HepG2 (cell line): ENCODE data around the gene EGFR. TPM values are rescaled to one million over a fixed set of nuclear protein-coding genes. Genes with fewer than 3 reads are reported as not detected.

ENCODE experiments used
- ATAC-seq: fragments of 200-7000 bp; cut with Tn5 transposase; 3 replicates; pipeline ENCODE4 v1.9.1; 2020; ENCODE audit warnings: mild to moderate bottlenecking, moderate library complexity
- BruUV-seq: library from RNA; stranded (reverse); fragments of 400-500 nt; replicated peaks from 2 replicates; lab custom pipeline; 2021; lab: Mats Ljungman, UMichigan
- CTCF ChIA-PET: fragments of 300-600 bp; formaldehyde crosslinking; extraction: SDS; loops from one replicate; lab custom pipeline; 2021; ENCODE audit warnings: low total read pairs, inconsistent platforms, low intra/inter-chr PET ratio; lab: Yijun Ruan, JAX
- POLR2A ChIA-PET: fragments of 350-600 bp; sonication (Branson Sonifier 250); formaldehyde crosslinking; loops from one replicate; lab custom pipeline; 2020; ENCODE audit warnings: antibody characterized with exemption, inconsistent platforms; lab: Yijun Ruan, JAX
- DNase-seq: peaks from one replicate; pipeline ENCODE4 v3.0.0-alpha.2; 2015; ENCODE audit warnings: low spot score
- FAIRE-seq: peaks from 3 replicates; lab custom pipeline; 2011; peaks lifted over from hg19 to GRCh38; lab: Jason Lieb, UNC
- H2AFZ ChIP-seq: one replicate; pipeline ENCODE4 v1.6.1; 2011; ENCODE audit warnings: low read length, inconsistent platforms
- H3K27ac ChIP-seq: fragments of 300-600 bp; 3 replicates; pipeline ENCODE4 v1.8.0; 2011; ENCODE audit warnings: mixed run types, mild to moderate bottlenecking, mixed read lengths, low read length, inconsistent platforms; ENCODE audit not compliant: insufficient read depth; ENCODE audit errors: extremely low read length
- H3K27me3 ChIP-seq, 2 experiments: fragments of 200-600 bp in 1 of 2; 2 replicates in 1 of 2; 3 replicates in 1 of 2; pipeline versions ENCODE4 v1.6.0 to v1.8.0; 2011; ENCODE audit warnings: low read length in 2 of 2, mild to moderate bottlenecking in 2 of 2, moderate library complexity in 2 of 2, inconsistent platforms in 1 of 2; ENCODE audit not compliant: insufficient read depth in 2 of 2, control insufficient read depth in 1 of 2
- H3K36me3 ChIP-seq, 2 experiments: fragments of 200-600 bp in 1 of 2; replicated peaks in 1 of 2; 2 replicates in 1 of 2; 3 replicates in 1 of 2; pipeline versions ENCODE4 v1.5.1 to v1.8.0; 2011; ENCODE audit warnings: low read length in 2 of 2, inconsistent platforms in 1 of 2; ENCODE audit not compliant: insufficient read depth in 2 of 2, control insufficient read depth in 1 of 2
- H3K4me1 ChIP-seq: 2 replicates; pipeline ENCODE4 v1.5.1; 2012; ENCODE audit warnings: low read length, inconsistent platforms; ENCODE audit not compliant: insufficient read depth
- H3K4me2 ChIP-seq: 2 replicates; pipeline ENCODE4 v1.6.0; 2011; ENCODE audit warnings: low read depth, low read length, inconsistent platforms
- H3K4me3 ChIP-seq, 3 experiments: fragments of 200-600 bp in 1 of 3; sonication (generic), shearing (Covaris generic) in 1 of 3; replicated peaks in 1 of 3; 2 replicates each; pipeline ENCODE4 v1.5.1; 2011 to 2016; ENCODE audit warnings: low read length in 3 of 3, inconsistent platforms in 2 of 3, low read depth in 2 of 3, mild to moderate bottlenecking in 2 of 3, control low read depth in 1 of 3, mixed read lengths in 1 of 3; ENCODE audit not compliant: insufficient read depth in 1 of 3
- H3K79me2 ChIP-seq: one replicate; pipeline ENCODE4 v1.6.1; 2011; ENCODE audit warnings: low read length, inconsistent platforms; ENCODE audit not compliant: insufficient read depth
- H3K9ac ChIP-seq: 2 replicates; pipeline ENCODE4 v1.6.0; 2011; ENCODE audit warnings: mild to moderate bottlenecking, low read depth, low read length, inconsistent platforms; ENCODE audit not compliant: insufficient read depth
- H3K9me3 ChIP-seq: 2 replicates; pipeline ENCODE4 v1.5.1; 2012; ENCODE audit warnings: mild to moderate bottlenecking, low read length
- H4K20me1 ChIP-seq: 2 replicates; pipeline ENCODE4 v1.6.0; 2011; ENCODE audit warnings: inconsistent platforms, mild to moderate bottlenecking, low read length, moderate library complexity; ENCODE audit not compliant: insufficient read depth
- E2F1 ChIP-seq: sonication (generic); formaldehyde crosslinking; IDR thresholded peaks from 2 replicates; pipeline ENCODE4 v1.5.0; 2020; ENCODE audit warnings: missing genetic modification reagents
- FOXM1 ChIP-seq: sonication (generic); formaldehyde crosslinking; IDR thresholded peaks from 2 replicates; pipeline ENCODE4 v1.5.0; 2020; ENCODE audit warnings: missing genetic modification reagents
- MLLT10 ChIP-seq: sonication (generic); formaldehyde crosslinking; IDR thresholded peaks from 2 replicates; pipeline ENCODE4 v1.4.0; 2020; ENCODE audit warnings: missing genetic modification reagents
- TEF ChIP-seq: sonication (generic); formaldehyde crosslinking; IDR thresholded peaks from 2 replicates; pipeline ENCODE4 v1.5.0; 2020; ENCODE audit warnings: missing genetic modification reagents
- ZMAT5 ChIP-seq: sonication (generic); formaldehyde crosslinking; IDR thresholded peaks from 2 replicates; pipeline ENCODE4 v1.5.0; 2020; ENCODE audit warnings: mild to moderate bottlenecking, low read depth, missing genetic modification reagents, borderline replicate concordance
- WGBS: methylation state at CpG from one replicate; pipeline ENCODE4 v1.1.6; 2017; ENCODE audit warnings: low lambda C conversion rate; 5-methylcytosine and 5-hydroxymethylcytosine counted together
- in situ Hi-C: cut with HindIII; loops from 2 replicates; pipeline ENCODE4 v1.10.0; 2017; ENCODE audit warnings: low pct_unique_long_range_greater_than_20kb; ENCODE audit not compliant: extremely low pct_ligation_motif_present
- intact Hi-C: fragments of 100-400 bp; cut with micrococcal nuclease; formaldehyde crosslinking; loops from one replicate; pipeline ENCODE4 v1.10.0; 2022; ENCODE audit not compliant: unreplicated experiment
- polyA plus RNA-seq, 8 experiments: library from polyadenylated mRNA; depleted of rRNA in 3 of 8; stranded (reverse) in 7 of 8; unstranded in 1 of 8; fragments of >200 nt; fragmentation: Illumina TruSeq in 4 of 8; extraction: Trizol in 4 of 8; gene quantifications; 2 replicates each; pipeline versions ENCODE4 v1.2.1 to v1.2.3, GENCODE V29; 2011 to 2016; ENCODE audit warnings: low read depth in 4 of 8, missing spikeins in 1 of 8, mixed read lengths in 1 of 8; ENCODE audit not compliant: insufficient read depth in 1 of 8
- total RNA-seq, 5 experiments: library from RNA; depleted of rRNA; stranded (reverse); fragments of >200 nt; fragmentation: Illumina TruSeq; extraction: Trizol; gene quantifications; 2 replicates each; pipeline ENCODE4 v1.2.3, GENCODE V29; 2016; ENCODE audit warnings: low read depth in 1 of 5
- TF ChIP-seq, protein P1 (sequence below): sonication (generic); formaldehyde crosslinking; IDR thresholded peaks from 2 replicates; pipeline ENCODE4 v1.4.0; 2020; ENCODE audit warnings: low read depth, mild to moderate bottlenecking, missing genetic modification reagents

The EGFR gene
- total and polyA plus RNA-seq, 2 of the 13 experiments (the other 11 are each of a cell fraction or from before 2014, with no cell fraction given) = 7.0 to 10.0 TPM

GRCh38 chr7:55105952-55106351 lies 87.1 kb downstream of the EGFR start:
- no peak overlapping the region for H3K4me3 ChIP-seq
- 90% methylated on average over 6 of the region's 6 CpGs for WGBS
- BruUV-seq = no TSS peak
- H2AFZ ChIP-seq = no peak overlapping the region
- H3K9ac ChIP-seq = no peak overlapping the region
- TF ChIP-seq FOXM1 (CRISPR knock-in tag) = no peak
- TF ChIP-seq, protein P1, sequence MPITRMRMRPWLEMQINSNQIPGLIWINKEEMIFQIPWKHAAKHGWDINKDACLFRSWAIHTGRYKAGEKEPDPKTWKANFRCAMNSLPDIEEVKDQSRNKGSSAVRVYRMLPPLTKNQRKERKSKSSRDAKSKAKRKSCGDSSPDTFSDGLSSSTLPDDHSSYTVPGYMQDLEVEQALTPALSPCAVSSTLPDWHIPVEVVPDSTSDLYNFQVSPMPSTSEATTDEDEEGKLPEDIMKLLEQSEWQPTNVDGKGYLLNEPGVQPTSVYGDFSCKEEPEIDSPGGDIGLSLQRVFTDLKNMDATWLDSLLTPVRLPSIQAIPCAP (CRISPR knock-in tag) = no peak
- TF ChIP-seq MLLT10 = no peak
- no peak for TF ChIP-seq TEF (CRISPR knock-in tag)
- TF ChIP-seq ZMAT5 (CRISPR knock-in tag) = no peak
- no peak for TF ChIP-seq E2F1
- H3K4me2 ChIP-seq = no peak overlapping the region
- H3K4me1 ChIP-seq = peaks cover 18% of the 10 kb centered on the region; the same call in 1 of the 2 replicates
- POLR2A ChIA-PET = no interaction called here
- no peaks in the 10 kb centered on the region for H3K79me2 ChIP-seq
- intact Hi-C loops (no loop called here), in situ Hi-C loops (no loop called here)
- no peak overlapping the region for H3K27ac ChIP-seq
- FAIRE-seq (no peak), DNase-seq (no peak), ATAC-seq (no peak)
- no peaks in the 10 kb centered on the region for H3K9me3 ChIP-seq
- H4K20me1 ChIP-seq = no peaks in the 10 kb centered on the region
- CTCF ChIA-PET = no interaction called here
- H3K36me3 ChIP-seq = no peaks in the 10 kb centered on the region
- no peaks in the 10 kb centered on the region for H3K27me3 ChIP-seq
